H1 (cell line): Measurements from ENCODE around the gene ZNF683. TPM values are rescaled to one million over a fixed set of nuclear protein-coding genes. Genes with fewer than 3 reads are reported as not detected.

ENCODE experiments used
- CEBPB ChIP-seq: IDR thresholded peaks from 2 replicates; pipeline ENCODE4 v1.6.1; 2012; ENCODE audit warnings: low read depth, low read length
- PHF8 ChIP-seq: fragments of 200-600 bp; sonication (generic); conservative IDR thresholded peaks from 2 replicates; pipeline ENCODE4 v1.7.1; 2012; ENCODE audit warnings: low read depth, mild to moderate bottlenecking, inconsistent platforms, low read length, moderate library complexity
- RNF2 ChIP-seq: fragments of 200-900, 300-1000 bp; sonication (generic); IDR thresholded peaks from 2 replicates; pipeline ENCODE4 v1.7.1; 2016; ENCODE audit warnings: borderline replicate concordance, low read depth, mild to moderate bottlenecking, antibody characterized with exemption, low read length; ENCODE audit not compliant: poor library complexity, severe bottlenecking; ENCODE audit errors: missing control alignments
- SAP30 ChIP-seq: fragments of 300-600 bp; sonication (generic); IDR thresholded peaks from 2 replicates; pipeline ENCODE4 v1.7.1; 2012; ENCODE audit warnings: low read length, moderate library complexity, mild to moderate bottlenecking, inconsistent platforms; ENCODE audit not compliant: insufficient read depth, insufficient replicate concordance
- SIN3A ChIP-seq, 2 experiments: IDR thresholded peaks in 1 of 2; conservative IDR thresholded peaks in 1 of 2; 2 replicates each; pipeline ENCODE4 v1.6.1; 2011 to 2012; ENCODE audit warnings: low read length in 2 of 2, improper control_type of control experiment in 1 of 2, low read depth in 1 of 2, mild to moderate bottlenecking in 1 of 2
- TAF7 ChIP-seq: optimal IDR thresholded peaks from 2 replicates; pipeline ENCODE3; 2011; ENCODE audit warnings: low read depth, mild to moderate bottlenecking, inconsistent platforms, low read length, moderate library complexity, borderline replicate concordance
- polyA plus RNA-seq, 7 experiments: library from polyadenylated mRNA; depleted of rRNA in 3 of 7; stranded (reverse) in 5 of 7; unstranded in 2 of 7; fragments of >200 nt in 5 of 7; fragments of 200-250 nt in 2 of 7; gene quantifications; 1 replicate in 5 of 7; 2 replicates in 1 of 7; 4 replicates in 1 of 7; pipeline versions ENCODE4 v1.2.1 to v1.2.3, GENCODE V29; 2011 to 2013; ENCODE audit warnings: missing spikeins in 2 of 7, mixed read lengths in 2 of 7
- total RNA-seq: library from RNA; stranded (reverse); fragmentation: NEBNext Ultra II Directional; extraction: Animal tissue kit (Norgen Biotek cat#: 25700); gene quantifications from 2 replicates; pipeline ENCODE4 v1.2.1, GENCODE V29; 2021
- TF ChIP-seq, protein P1 (sequence below): fragments of 300-600 bp; sonication (generic); IDR thresholded peaks from 2 replicates; pipeline ENCODE4 v1.7.1; 2012; ENCODE audit warnings: low read length, moderate library complexity, mild to moderate bottlenecking, inconsistent platforms; ENCODE audit not compliant: insufficient replicate concordance
- TF ChIP-seq, protein P2 (sequence below): IDR thresholded peaks from 2 replicates; pipeline ENCODE4 v1.6.1; 2012; ENCODE audit warnings: inconsistent platforms

ZNF683 gene
- total and polyA plus RNA-seq, 2 of the 8 experiments (the other 6 are each of a cell fraction or from before 2014, with no cell fraction given), result not detected

GRCh38 chr1:26336477-26337205 lies 35.9 kb downstream of the ZNF683 start (continued):
- TF ChIP-seq RNF2 (no peak), PHF8 (no peak), SAP30 (no peak), SIN3A (conservative IDR thresholded peaks at IDR 0.05 in 1 of 2, IDR thresholded peaks at IDR 0.05 in 1 of 2; ENCODE audit: low read depth in 1 of 2, low read length in 2 of 2) (peak in 1 of 2 experiments; percentile 36; a peak in 1 of 4 replicates), TAF7 (no peak), CEBPB (no peak)
- TF ChIP-seq, protein P1, sequence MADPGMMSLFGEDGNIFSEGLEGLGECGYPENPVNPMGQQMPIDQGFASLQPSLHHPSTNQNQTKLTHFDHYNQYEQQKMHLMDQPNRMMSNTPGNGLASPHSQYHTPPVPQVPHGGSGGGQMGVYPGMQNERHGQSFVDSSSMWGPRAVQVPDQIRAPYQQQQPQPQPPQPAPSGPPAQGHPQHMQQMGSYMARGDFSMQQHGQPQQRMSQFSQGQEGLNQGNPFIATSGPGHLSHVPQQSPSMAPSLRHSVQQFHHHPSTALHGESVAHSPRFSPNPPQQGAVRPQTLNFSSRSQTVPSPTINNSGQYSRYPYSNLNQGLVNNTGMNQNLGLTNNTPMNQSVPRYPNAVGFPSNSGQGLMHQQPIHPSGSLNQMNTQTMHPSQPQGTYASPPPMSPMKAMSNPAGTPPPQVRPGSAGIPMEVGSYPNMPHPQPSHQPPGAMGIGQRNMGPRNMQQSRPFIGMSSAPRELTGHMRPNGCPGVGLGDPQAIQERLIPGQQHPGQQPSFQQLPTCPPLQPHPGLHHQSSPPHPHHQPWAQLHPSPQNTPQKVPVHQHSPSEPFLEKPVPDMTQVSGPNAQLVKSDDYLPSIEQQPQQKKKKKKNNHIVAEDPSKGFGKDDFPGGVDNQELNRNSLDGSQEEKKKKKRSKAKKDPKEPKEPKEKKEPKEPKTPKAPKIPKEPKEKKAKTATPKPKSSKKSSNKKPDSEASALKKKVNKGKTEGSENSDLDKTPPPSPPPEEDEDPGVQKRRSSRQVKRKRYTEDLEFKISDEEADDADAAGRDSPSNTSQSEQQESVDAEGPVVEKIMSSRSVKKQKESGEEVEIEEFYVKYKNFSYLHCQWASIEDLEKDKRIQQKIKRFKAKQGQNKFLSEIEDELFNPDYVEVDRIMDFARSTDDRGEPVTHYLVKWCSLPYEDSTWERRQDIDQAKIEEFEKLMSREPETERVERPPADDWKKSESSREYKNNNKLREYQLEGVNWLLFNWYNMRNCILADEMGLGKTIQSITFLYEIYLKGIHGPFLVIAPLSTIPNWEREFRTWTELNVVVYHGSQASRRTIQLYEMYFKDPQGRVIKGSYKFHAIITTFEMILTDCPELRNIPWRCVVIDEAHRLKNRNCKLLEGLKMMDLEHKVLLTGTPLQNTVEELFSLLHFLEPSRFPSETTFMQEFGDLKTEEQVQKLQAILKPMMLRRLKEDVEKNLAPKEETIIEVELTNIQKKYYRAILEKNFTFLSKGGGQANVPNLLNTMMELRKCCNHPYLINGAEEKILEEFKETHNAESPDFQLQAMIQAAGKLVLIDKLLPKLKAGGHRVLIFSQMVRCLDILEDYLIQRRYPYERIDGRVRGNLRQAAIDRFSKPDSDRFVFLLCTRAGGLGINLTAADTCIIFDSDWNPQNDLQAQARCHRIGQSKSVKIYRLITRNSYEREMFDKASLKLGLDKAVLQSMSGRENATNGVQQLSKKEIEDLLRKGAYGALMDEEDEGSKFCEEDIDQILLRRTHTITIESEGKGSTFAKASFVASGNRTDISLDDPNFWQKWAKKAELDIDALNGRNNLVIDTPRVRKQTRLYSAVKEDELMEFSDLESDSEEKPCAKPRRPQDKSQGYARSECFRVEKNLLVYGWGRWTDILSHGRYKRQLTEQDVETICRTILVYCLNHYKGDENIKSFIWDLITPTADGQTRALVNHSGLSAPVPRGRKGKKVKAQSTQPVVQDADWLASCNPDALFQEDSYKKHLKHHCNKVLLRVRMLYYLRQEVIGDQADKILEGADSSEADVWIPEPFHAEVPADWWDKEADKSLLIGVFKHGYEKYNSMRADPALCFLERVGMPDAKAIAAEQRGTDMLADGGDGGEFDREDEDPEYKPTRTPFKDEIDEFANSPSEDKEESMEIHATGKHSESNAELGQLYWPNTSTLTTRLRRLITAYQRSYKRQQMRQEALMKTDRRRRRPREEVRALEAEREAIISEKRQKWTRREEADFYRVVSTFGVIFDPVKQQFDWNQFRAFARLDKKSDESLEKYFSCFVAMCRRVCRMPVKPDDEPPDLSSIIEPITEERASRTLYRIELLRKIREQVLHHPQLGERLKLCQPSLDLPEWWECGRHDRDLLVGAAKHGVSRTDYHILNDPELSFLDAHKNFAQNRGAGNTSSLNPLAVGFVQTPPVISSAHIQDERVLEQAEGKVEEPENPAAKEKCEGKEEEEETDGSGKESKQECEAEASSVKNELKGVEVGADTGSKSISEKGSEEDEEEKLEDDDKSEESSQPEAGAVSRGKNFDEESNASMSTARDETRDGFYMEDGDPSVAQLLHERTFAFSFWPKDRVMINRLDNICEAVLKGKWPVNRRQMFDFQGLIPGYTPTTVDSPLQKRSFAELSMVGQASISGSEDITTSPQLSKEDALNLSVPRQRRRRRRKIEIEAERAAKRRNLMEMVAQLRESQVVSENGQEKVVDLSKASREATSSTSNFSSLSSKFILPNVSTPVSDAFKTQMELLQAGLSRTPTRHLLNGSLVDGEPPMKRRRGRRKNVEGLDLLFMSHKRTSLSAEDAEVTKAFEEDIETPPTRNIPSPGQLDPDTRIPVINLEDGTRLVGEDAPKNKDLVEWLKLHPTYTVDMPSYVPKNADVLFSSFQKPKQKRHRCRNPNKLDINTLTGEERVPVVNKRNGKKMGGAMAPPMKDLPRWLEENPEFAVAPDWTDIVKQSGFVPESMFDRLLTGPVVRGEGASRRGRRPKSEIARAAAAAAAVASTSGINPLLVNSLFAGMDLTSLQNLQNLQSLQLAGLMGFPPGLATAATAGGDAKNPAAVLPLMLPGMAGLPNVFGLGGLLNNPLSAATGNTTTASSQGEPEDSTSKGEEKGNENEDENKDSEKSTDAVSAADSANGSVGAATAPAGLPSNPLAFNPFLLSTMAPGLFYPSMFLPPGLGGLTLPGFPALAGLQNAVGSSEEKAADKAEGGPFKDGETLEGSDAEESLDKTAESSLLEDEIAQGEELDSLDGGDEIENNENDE, result no peak
- TF ChIP-seq, protein P2, sequence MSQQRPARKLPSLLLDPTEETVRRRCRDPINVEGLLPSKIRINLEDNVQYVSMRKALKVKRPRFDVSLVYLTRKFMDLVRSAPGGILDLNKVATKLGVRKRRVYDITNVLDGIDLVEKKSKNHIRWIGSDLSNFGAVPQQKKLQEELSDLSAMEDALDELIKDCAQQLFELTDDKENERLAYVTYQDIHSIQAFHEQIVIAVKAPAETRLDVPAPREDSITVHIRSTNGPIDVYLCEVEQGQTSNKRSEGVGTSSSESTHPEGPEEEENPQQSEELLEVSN, result peak; percentile 97
